ENCODE measurements around the gene RGS1. TPM values are rescaled to one million over a fixed set of nuclear protein-coding genes. Genes with fewer than 3 reads are reported as not detected.

Gene RGS1
- total RNA-seq, 2 experiments from 2014 or later: 0.79 TPM; not detected in 1

DNA sequence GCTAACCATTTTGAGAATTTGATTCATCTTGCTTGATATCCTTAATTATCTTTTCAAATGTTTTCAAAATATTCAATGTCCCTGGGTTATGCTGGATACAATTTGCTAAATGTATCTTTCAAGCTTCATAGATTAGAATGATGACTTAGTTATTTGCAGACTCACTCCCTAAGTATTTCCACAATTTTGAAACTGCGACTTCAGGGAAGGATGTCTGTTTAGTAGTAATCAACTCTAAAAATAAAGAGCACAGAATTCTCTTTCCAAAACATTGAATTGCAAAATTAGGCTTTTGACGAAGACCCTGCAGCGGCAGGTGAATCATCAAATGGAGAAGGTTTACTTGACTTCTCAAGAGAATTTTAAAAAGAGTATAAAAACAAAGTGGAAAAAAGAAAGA lies 14.2 kb downstream of the RGS1 start:
- Histone ChIP-seq H3K36me3 (ENCODE audit: insufficient read depth, low read length) (no peaks in the 10 kb centered on the region), H3K9me3 (ENCODE audit: low read length) (no peaks in the 10 kb centered on the region), H3K4me2 (ENCODE audit: low read length) (no peak overlapping the region), H3K79me2 (ENCODE audit: insufficient read depth, low read depth, low read length) (no peaks in the 10 kb centered on the region), H4K20me1 (ENCODE audit: insufficient read depth, low read length) (no peaks in the 10 kb centered on the region), H3K4me3 (ENCODE audit: low read depth, low read length, poor library complexity, severe bottlenecking) (no peak overlapping the region), H3K27ac (ENCODE audit: low read depth, low read length, poor library complexity, severe bottlenecking) (no peak overlapping the region), H2AFZ (ENCODE audit: low read length) (no peak overlapping the region), H3K4me1 (ENCODE audit: insufficient read depth, low read length, poor library complexity, severe bottlenecking) (no peaks in the 10 kb centered on the region), H3K9me2 (ENCODE audit: insufficient read depth, low read length) (no peaks in the 10 kb centered on the region)
- POLR2A ChIA-PET: no interaction called here
- TF ChIP-seq EZH2phosphoT487 (IDR thresholded peaks at IDR 0.05; ENCODE audit: borderline replicate concordance, low read depth, low read length): no peak
- TF ChIP-seq, protein P1, sequence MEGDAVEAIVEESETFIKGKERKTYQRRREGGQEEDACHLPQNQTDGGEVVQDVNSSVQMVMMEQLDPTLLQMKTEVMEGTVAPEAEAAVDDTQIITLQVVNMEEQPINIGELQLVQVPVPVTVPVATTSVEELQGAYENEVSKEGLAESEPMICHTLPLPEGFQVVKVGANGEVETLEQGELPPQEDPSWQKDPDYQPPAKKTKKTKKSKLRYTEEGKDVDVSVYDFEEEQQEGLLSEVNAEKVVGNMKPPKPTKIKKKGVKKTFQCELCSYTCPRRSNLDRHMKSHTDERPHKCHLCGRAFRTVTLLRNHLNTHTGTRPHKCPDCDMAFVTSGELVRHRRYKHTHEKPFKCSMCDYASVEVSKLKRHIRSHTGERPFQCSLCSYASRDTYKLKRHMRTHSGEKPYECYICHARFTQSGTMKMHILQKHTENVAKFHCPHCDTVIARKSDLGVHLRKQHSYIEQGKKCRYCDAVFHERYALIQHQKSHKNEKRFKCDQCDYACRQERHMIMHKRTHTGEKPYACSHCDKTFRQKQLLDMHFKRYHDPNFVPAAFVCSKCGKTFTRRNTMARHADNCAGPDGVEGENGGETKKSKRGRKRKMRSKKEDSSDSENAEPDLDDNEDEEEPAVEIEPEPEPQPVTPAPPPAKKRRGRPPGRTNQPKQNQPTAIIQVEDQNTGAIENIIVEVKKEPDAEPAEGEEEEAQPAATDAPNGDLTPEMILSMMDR (conservative IDR thresholded peaks at IDR 0.05; ENCODE audit: low read length): no peak
- DNase-seq (ENCODE audit: low spot score): no peak
- CTCF ChIA-PET (ENCODE audit: unreplicated experiment): no interaction called here
- no TSS peak for BruUV-seq (replicated peaks)
- intact Hi-C loops (cut with micrococcal nuclease; ENCODE audit: unreplicated experiment): no loop called here

DNA sequence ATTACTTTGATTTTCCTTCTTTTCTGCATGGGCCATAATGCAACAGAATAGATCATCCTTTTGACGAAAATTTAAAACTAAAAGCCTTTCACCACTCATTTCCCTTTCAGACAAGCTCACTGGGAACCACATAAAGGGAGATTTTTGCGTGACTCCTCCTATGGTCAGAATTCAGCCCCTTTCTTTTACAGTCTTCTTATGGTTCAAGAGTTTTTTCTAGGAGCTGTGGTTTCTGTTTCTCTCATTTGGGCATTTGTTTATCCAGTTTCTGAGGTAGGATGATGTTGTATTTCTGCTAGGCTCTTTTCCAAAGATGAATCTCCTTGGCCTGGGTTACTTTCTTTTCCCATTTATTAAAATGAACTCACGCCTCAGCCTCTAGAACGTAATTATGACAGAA lies 16.9 kb downstream of the RGS1 start:
- H3K4me3 ChIP-seq (ENCODE audit: low read depth, low read length, poor library complexity, severe bottlenecking): no peak overlapping the region
- intact Hi-C loops (cut with micrococcal nuclease; ENCODE audit: unreplicated experiment): no loop called here
- no peak for TF ChIP-seq EZH2phosphoT487 (IDR thresholded peaks at IDR 0.05; ENCODE audit: borderline replicate concordance, low read depth, low read length)
- TF ChIP-seq, protein P1 (conservative IDR thresholded peaks at IDR 0.05; ENCODE audit: low read length): no peak
- no peaks in the 10 kb centered on the region for H4K20me1 ChIP-seq (ENCODE audit: insufficient read depth, low read length)
- BruUV-seq (replicated peaks): no TSS peak
- no peak for DNase-seq (ENCODE audit: low spot score)
- no peaks in the 10 kb centered on the region for H3K4me1 ChIP-seq (ENCODE audit: insufficient read depth, low read length, poor library complexity, severe bottlenecking)
- H2AFZ ChIP-seq (ENCODE audit: low read length): no peak overlapping the region
- no peak overlapping the region for H3K4me2 ChIP-seq (ENCODE audit: low read length)
- POLR2A ChIA-PET: interaction anchor here (0.9 to 1.9 kb wide), 7 partner anchors 11 to 119 kb away, joined by 3 to 4 read pairs (median 4); no protein-coding TSS in a partner anchor
- no peaks in the 10 kb centered on the region for H3K79me2 ChIP-seq (ENCODE audit: insufficient read depth, low read depth, low read length)
- no peak overlapping the region for H3K27ac ChIP-seq (ENCODE audit: low read depth, low read length, poor library complexity, severe bottlenecking)
- CTCF ChIA-PET (ENCODE audit: unreplicated experiment): no interaction called here
- no peaks in the 10 kb centered on the region for H3K9me3 ChIP-seq (ENCODE audit: low read length)
- H3K9me2 ChIP-seq (ENCODE audit: insufficient read depth, low read length): no peaks in the 10 kb centered on the region
- no peaks in the 10 kb centered on the region for H3K36me3 ChIP-seq (ENCODE audit: insufficient read depth, low read length)

GRCh38 chr1:192592981-192593708 lies 17.6 kb downstream of the RGS1 start:
- intact Hi-C loops (cut with micrococcal nuclease; ENCODE audit: unreplicated experiment): no loop called here
- Histone ChIP-seq H3K9me2 (ENCODE audit: insufficient read depth, low read length) (no peaks in the 10 kb centered on the region), H3K36me3 (ENCODE audit: insufficient read depth, low read length) (no peaks in the 10 kb centered on the region), H4K20me1 (ENCODE audit: insufficient read depth, low read length) (no peaks in the 10 kb centered on the region), H3K4me3 (ENCODE audit: low read depth, low read length, poor library complexity, severe bottlenecking) (no peak overlapping the region), H3K79me2 (ENCODE audit: insufficient read depth, low read depth, low read length) (no peaks in the 10 kb centered on the region), H2AFZ (ENCODE audit: low read length) (no peak overlapping the region), H3K9me3 (ENCODE audit: low read length) (no peaks in the 10 kb centered on the region), H3K4me2 (ENCODE audit: low read length) (no peak overlapping the region), H3K27ac (ENCODE audit: low read depth, low read length, poor library complexity, severe bottlenecking) (no peak overlapping the region), H3K4me1 (ENCODE audit: insufficient read depth, low read length, poor library complexity, severe bottlenecking) (no peaks in the 10 kb centered on the region)
- no peak for DNase-seq (ENCODE audit: low spot score)
- TF ChIP-seq, protein P1 (conservative IDR thresholded peaks at IDR 0.05; ENCODE audit: low read length): no peak
- TF ChIP-seq EZH2phosphoT487 (IDR thresholded peaks at IDR 0.05; ENCODE audit: borderline replicate concordance, low read depth, low read length): no peak
- BruUV-seq (replicated peaks): no TSS peak
- ChIA-PET POLR2A (interaction anchor here (1.2 to 1.9 kb wide), 5 partner anchors 14 to 118 kb away, joined by 3 to 4 read pairs (median 4); no protein-coding TSS in a partner anchor), CTCF (ENCODE audit: unreplicated experiment) (no interaction called here)

Data from OCI-LY7 (cell line).